Uterus (tissue), 2 donors: ENCODE measurements around the gene RNPEP.

Source experiments
- CTCF ChIP-seq, 4 experiments: fragments of 200-600 bp in 2 of 4; fragments of 450-650 bp in 2 of 4; sonication (generic) in 2 of 4; IDR thresholded peaks; one replicate each; pipeline ENCODE4 v1.5.1; 2016 to 2019; ENCODE audit warnings: antibody characterized with exemption in 4 of 4, mild to moderate bottlenecking in 2 of 4, moderate library complexity in 1 of 4
- POLR2A ChIP-seq, 2 donors: fragments of 450-650 bp; IDR thresholded peaks; one replicate each; pipeline ENCODE4 v1.6.1; 2016; ENCODE audit warnings: antibody characterized with exemption in 2 of 2, mild to moderate bottlenecking in 1 of 2, moderate library complexity in 1 of 2

GRCh38 chr1:202046748-202047708 lies 64.6 kb downstream of the RNPEP start:
- TF ChIP-seq CTCF (IDR thresholded peaks at IDR 0.05) (no peak), POLR2A (IDR thresholded peaks at IDR 0.05) (no peak)
